Panc1 (cell line): ENCODE measurements around the gene PLXNB1.

Experiments used
- POLR2AphosphoS5 ChIP-seq: IDR thresholded peaks from 2 replicates; pipeline ENCODE4 v1.6.1; 2012; ENCODE audit warnings: mild to moderate bottlenecking, low read depth, low read length, moderate library complexity
- SIN3A ChIP-seq: IDR thresholded peaks from 2 replicates; pipeline ENCODE4 v1.6.1; 2012; ENCODE audit warnings: low read depth, mild to moderate bottlenecking, low read length, moderate library complexity, borderline replicate concordance; ENCODE audit not compliant: insufficient read depth
- TF ChIP-seq, protein P1 (sequence below): fragments of 450-650 bp; IDR thresholded peaks from 2 replicates; pipeline ENCODE4 v1.5.1; 2017; ENCODE audit warnings: mild to moderate bottlenecking
- TF ChIP-seq, protein P2 (sequence below), 2 experiments: IDR thresholded peaks; 2 replicates each; pipeline ENCODE4 v1.6.1; 2011 to 2012; ENCODE audit warnings: low read depth in 2 of 2, control low read depth in 1 of 2, low read length in 1 of 2, mild to moderate bottlenecking in 1 of 2, moderate library complexity in 1 of 2; ENCODE audit not compliant: insufficient read depth in 1 of 2

GRCh38 chr3:48405971-48406370, 23.9 kb downstream of the PLXNB1 start:
- TF ChIP-seq POLR2AphosphoS5 (no peak), SIN3A (no peak)
- TF ChIP-seq, protein P1, sequence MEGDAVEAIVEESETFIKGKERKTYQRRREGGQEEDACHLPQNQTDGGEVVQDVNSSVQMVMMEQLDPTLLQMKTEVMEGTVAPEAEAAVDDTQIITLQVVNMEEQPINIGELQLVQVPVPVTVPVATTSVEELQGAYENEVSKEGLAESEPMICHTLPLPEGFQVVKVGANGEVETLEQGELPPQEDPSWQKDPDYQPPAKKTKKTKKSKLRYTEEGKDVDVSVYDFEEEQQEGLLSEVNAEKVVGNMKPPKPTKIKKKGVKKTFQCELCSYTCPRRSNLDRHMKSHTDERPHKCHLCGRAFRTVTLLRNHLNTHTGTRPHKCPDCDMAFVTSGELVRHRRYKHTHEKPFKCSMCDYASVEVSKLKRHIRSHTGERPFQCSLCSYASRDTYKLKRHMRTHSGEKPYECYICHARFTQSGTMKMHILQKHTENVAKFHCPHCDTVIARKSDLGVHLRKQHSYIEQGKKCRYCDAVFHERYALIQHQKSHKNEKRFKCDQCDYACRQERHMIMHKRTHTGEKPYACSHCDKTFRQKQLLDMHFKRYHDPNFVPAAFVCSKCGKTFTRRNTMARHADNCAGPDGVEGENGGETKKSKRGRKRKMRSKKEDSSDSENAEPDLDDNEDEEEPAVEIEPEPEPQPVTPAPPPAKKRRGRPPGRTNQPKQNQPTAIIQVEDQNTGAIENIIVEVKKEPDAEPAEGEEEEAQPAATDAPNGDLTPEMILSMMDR = no peak
- TF ChIP-seq, protein P2, sequence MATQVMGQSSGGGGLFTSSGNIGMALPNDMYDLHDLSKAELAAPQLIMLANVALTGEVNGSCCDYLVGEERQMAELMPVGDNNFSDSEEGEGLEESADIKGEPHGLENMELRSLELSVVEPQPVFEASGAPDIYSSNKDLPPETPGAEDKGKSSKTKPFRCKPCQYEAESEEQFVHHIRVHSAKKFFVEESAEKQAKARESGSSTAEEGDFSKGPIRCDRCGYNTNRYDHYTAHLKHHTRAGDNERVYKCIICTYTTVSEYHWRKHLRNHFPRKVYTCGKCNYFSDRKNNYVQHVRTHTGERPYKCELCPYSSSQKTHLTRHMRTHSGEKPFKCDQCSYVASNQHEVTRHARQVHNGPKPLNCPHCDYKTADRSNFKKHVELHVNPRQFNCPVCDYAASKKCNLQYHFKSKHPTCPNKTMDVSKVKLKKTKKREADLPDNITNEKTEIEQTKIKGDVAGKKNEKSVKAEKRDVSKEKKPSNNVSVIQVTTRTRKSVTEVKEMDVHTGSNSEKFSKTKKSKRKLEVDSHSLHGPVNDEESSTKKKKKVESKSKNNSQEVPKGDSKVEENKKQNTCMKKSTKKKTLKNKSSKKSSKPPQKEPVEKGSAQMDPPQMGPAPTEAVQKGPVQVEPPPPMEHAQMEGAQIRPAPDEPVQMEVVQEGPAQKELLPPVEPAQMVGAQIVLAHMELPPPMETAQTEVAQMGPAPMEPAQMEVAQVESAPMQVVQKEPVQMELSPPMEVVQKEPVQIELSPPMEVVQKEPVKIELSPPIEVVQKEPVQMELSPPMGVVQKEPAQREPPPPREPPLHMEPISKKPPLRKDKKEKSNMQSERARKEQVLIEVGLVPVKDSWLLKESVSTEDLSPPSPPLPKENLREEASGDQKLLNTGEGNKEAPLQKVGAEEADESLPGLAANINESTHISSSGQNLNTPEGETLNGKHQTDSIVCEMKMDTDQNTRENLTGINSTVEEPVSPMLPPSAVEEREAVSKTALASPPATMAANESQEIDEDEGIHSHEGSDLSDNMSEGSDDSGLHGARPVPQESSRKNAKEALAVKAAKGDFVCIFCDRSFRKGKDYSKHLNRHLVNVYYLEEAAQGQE (IDR thresholded peaks at IDR 0.05; ENCODE audit: insufficient read depth in 1 of 2, low read depth in 2 of 2, low read length in 1 of 2) = no peak
